ENCODE data around the gene FOXK1. TPM values are rescaled to one million over a fixed set of nuclear protein-coding genes. Genes with fewer than 3 reads are reported as not detected.
"Not testable (repeated sequence)": the region's sequence is repeated elsewhere in the genome, so short reads cannot be mapped to it uniquely, and the experiment has no call there.

Gene FOXK1
- total and polyA plus RNA-seq, 2 donors (not counting 1 experiment from before 2014, with no cell fraction given) = 5.2 to 26.9 TPM

- Histone ChIP-seq H3K9ac (ENCODE audit: insufficient read depth, low read length) (no peak overlapping the region), H3K9me3 (ENCODE audit: control insufficient read depth, insufficient read depth, low read depth, low read length) (no peaks in the 10 kb centered on the region), H3K4me3 (replicated peaks in 1 of 4; ENCODE audit: control extremely low read depth in 1 of 4, insufficient read depth in 1 of 4, low read depth in 3 of 4, low read length in 4 of 4) (no peak overlapping the region), H3K79me2 (ENCODE audit: control insufficient read depth, insufficient read depth, low read length) (no peaks in the 10 kb centered on the region), H3K27ac (ENCODE audit: insufficient read depth, low read length) (no peak overlapping the region), H3K36me3 (ENCODE audit: control insufficient read depth, insufficient read depth, low read length) (peaks cover 36% of the 10 kb centered on the region), H4K20me1 (ENCODE audit: control insufficient read depth, extremely low read depth, insufficient read depth, low read length) (no peaks in the 10 kb centered on the region), H3K4me2 (ENCODE audit: extremely low read depth, insufficient read depth, low read length) (no peak overlapping the region), H3K4me1 (ENCODE audit: control insufficient read depth, extremely low read depth, insufficient read depth, low read length) (peaks cover 2% of the 10 kb centered on the region), H3K27me3 (ENCODE audit: control insufficient read depth, insufficient read depth, low read length) (no peaks in the 10 kb centered on the region), H2AFZ (ENCODE audit: low read length) (no peak overlapping the region)
- TF ChIP-seq EZH2 (IDR thresholded peaks at IDR 0.05; ENCODE audit: low read length, missing control alignments) (no peak), CTCF (conservative IDR thresholded peaks at IDR 0.05 in 1 of 2, IDR thresholded peaks at IDR 0.05 in 1 of 2; ENCODE audit: low read depth in 1 of 2, low read length in 2 of 2) (no peak)
- no peak for DNase-seq (ENCODE audit: low read depth in 2 of 2)
Measured at GRCh38 chr7:4791101-4791737, 109.1 kb downstream of the FOXK1 start.

GRCh38 chr7:4791738-4792536 lies 109.8 kb downstream of the FOXK1 start:
- H3K27ac ChIP-seq (ENCODE audit: insufficient read depth, low read length) = no peak overlapping the region
- no peaks in the 10 kb centered on the region for H3K9me3 ChIP-seq (ENCODE audit: control insufficient read depth, insufficient read depth, low read depth, low read length)
- H3K4me1 ChIP-seq (ENCODE audit: control insufficient read depth, extremely low read depth, insufficient read depth, low read length) = peaks cover 2% of the 10 kb centered on the region
- DNase-seq (ENCODE audit: low read depth in 2 of 2) = peak; percentile 26 to 48
- H3K4me3 ChIP-seq (replicated peaks in 1 of 4; ENCODE audit: control extremely low read depth in 1 of 4, insufficient read depth in 1 of 4, low read depth in 3 of 4, low read length in 4 of 4) = no peak overlapping the region
- peaks cover 33% of the 10 kb centered on the region for H3K36me3 ChIP-seq (ENCODE audit: control insufficient read depth, insufficient read depth, low read length)
- no peaks in the 10 kb centered on the region for H4K20me1 ChIP-seq (ENCODE audit: control insufficient read depth, extremely low read depth, insufficient read depth, low read length)
- H3K4me2 ChIP-seq (ENCODE audit: extremely low read depth, insufficient read depth, low read length) = no peak overlapping the region
- TF ChIP-seq CTCF (conservative IDR thresholded peaks at IDR 0.05 in 1 of 2, IDR thresholded peaks at IDR 0.05 in 1 of 2; ENCODE audit: low read depth in 1 of 2, low read length in 2 of 2) (peak; percentile 48 to 49), EZH2 (IDR thresholded peaks at IDR 0.05; ENCODE audit: low read length, missing control alignments) (no peak)
- no peaks in the 10 kb centered on the region for H3K79me2 ChIP-seq (ENCODE audit: control insufficient read depth, insufficient read depth, low read length)
- H3K27me3 ChIP-seq (ENCODE audit: control insufficient read depth, insufficient read depth, low read length) = no peaks in the 10 kb centered on the region
- H2AFZ ChIP-seq (ENCODE audit: low read length) = no peak overlapping the region
- H3K9ac ChIP-seq (ENCODE audit: insufficient read depth, low read length) = peak overlapping the region; percentile 4

GRCh38 chr7:4792537-4793126 lies 110.5 kb downstream of the FOXK1 start:
- H3K4me2 ChIP-seq (ENCODE audit: extremely low read depth, insufficient read depth, low read length) = no peak overlapping the region
- H4K20me1 ChIP-seq (ENCODE audit: control insufficient read depth, extremely low read depth, insufficient read depth, low read length) = no peaks in the 10 kb centered on the region
- H2AFZ ChIP-seq (ENCODE audit: low read length) = no peak overlapping the region
- no peak for TF ChIP-seq CTCF (conservative IDR thresholded peaks at IDR 0.05 in 1 of 2, IDR thresholded peaks at IDR 0.05 in 1 of 2; ENCODE audit: low read depth in 1 of 2, low read length in 2 of 2)
- TF ChIP-seq EZH2 (IDR thresholded peaks at IDR 0.05; ENCODE audit: low read length, missing control alignments) = no peak
- peak overlapping the region; percentile 4 for H3K9ac ChIP-seq (ENCODE audit: insufficient read depth, low read length)
- no peak overlapping the region for H3K27ac ChIP-seq (ENCODE audit: insufficient read depth, low read length)
- no peaks in the 10 kb centered on the region for H3K79me2 ChIP-seq (ENCODE audit: control insufficient read depth, insufficient read depth, low read length)
- H3K36me3 ChIP-seq (ENCODE audit: control insufficient read depth, insufficient read depth, low read length) = peaks cover 31% of the 10 kb centered on the region
- peak; percentile 8 to 13 for DNase-seq (ENCODE audit: low read depth in 2 of 2)
- no peak overlapping the region for H3K4me3 ChIP-seq (replicated peaks in 1 of 4; ENCODE audit: control extremely low read depth in 1 of 4, insufficient read depth in 1 of 4, low read depth in 3 of 4, low read length in 4 of 4)
- H3K4me1 ChIP-seq (ENCODE audit: control insufficient read depth, extremely low read depth, insufficient read depth, low read length) = peaks cover 2% of the 10 kb centered on the region
- H3K27me3 ChIP-seq (ENCODE audit: control insufficient read depth, insufficient read depth, low read length) = no peaks in the 10 kb centered on the region
- H3K9me3 ChIP-seq (ENCODE audit: control insufficient read depth, insufficient read depth, low read depth, low read length) = no peaks in the 10 kb centered on the region

GRCh38 chr7:4793385-4793993 lies 111.4 kb downstream of the FOXK1 start:
- H3K79me2 ChIP-seq (ENCODE audit: control insufficient read depth, insufficient read depth, low read length); H3K4me3 ChIP-seq (replicated peaks in 1 of 4; ENCODE audit: control extremely low read depth in 1 of 4, insufficient read depth in 1 of 4, low read depth in 3 of 4, low read length in 4 of 4); H3K27me3 ChIP-seq (ENCODE audit: control insufficient read depth, insufficient read depth, low read length); H4K20me1 ChIP-seq (ENCODE audit: control insufficient read depth, extremely low read depth, insufficient read depth, low read length); H2AFZ ChIP-seq (ENCODE audit: low read length); H3K4me1 ChIP-seq (ENCODE audit: control insufficient read depth, extremely low read depth, insufficient read depth, low read length); H3K9me3 ChIP-seq (ENCODE audit: control insufficient read depth, insufficient read depth, low read depth, low read length); H3K9ac ChIP-seq (ENCODE audit: insufficient read depth, low read length); DNase-seq (ENCODE audit: low read depth in 2 of 2); H3K27ac ChIP-seq (ENCODE audit: insufficient read depth, low read length); H3K4me2 ChIP-seq (ENCODE audit: extremely low read depth, insufficient read depth, low read length): not testable (repeated sequence)
- H3K36me3 ChIP-seq (ENCODE audit: control insufficient read depth, insufficient read depth, low read length) = peaks cover 22% of the 10 kb centered on the region

All from fibroblast of lung (primary cell).